Upper lobe of right lung (tissue), 1 donor: Measurements from ENCODE around the gene MEGF6. TPM values are rescaled to one million over a fixed set of nuclear protein-coding genes. Genes with fewer than 3 reads are reported as not detected.

Experiments
- ATAC-seq: fragments of 200-7000 bp; cut with Tn5 transposase; one replicate; pipeline ENCODE4 v1.9.1; 2020; ENCODE audit warnings: mild to moderate bottlenecking, moderate library complexity
- DNase-seq: peaks from one replicate; pipeline ENCODE4 v3.0.0-alpha.2; 2020
- H3K27ac ChIP-seq: fragments of 200-600 bp; one replicate; pipeline ENCODE4 v1.8.0; 2022
- H3K27me3 ChIP-seq: fragments of 200-600 bp; one replicate; pipeline ENCODE4 v1.8.0; 2022; ENCODE audit warnings: mild to moderate bottlenecking
- H3K36me3 ChIP-seq: fragments of 200-600 bp; one replicate; pipeline ENCODE4 v1.8.0; 2022
- H3K4me1 ChIP-seq: fragments of 200-600 bp; one replicate; pipeline ENCODE4 v1.8.0; 2022
- H3K4me3 ChIP-seq: fragments of 200-600 bp; one replicate; pipeline ENCODE4 v1.8.0; 2022; ENCODE audit warnings: mild to moderate bottlenecking
- H3K9me3 ChIP-seq: fragments of 200-600 bp; one replicate; pipeline ENCODE4 v1.8.0; 2022
- intact Hi-C: fragments of 100-400 bp; cut with DNase I; formaldehyde crosslinking; loops from one replicate; pipeline ENCODE4 v1.11.0; 2022
- total RNA-seq: library from RNA; stranded (reverse); fragmentation: NEBNext Ultra II Directional; extraction: Animal tissue kit (Norgen Biotek cat#: 25700); gene quantifications from one replicate; pipeline ENCODE4 v1.2.1, GENCODE V29; 2021
- TF ChIP-seq, protein P1 (sequence below): fragments of 200-600 bp; IDR thresholded peaks from one replicate; pipeline ENCODE4 v1.8.0; 2022; ENCODE audit warnings: antibody characterized with exemption
- donor health status: DM: no; HTN: yes; CAD: no; lungs with severe emphysema.

MEGF6 gene
- total RNA-seq, 1 donor from 2014 or later = 96.6 TPM

DNA sequence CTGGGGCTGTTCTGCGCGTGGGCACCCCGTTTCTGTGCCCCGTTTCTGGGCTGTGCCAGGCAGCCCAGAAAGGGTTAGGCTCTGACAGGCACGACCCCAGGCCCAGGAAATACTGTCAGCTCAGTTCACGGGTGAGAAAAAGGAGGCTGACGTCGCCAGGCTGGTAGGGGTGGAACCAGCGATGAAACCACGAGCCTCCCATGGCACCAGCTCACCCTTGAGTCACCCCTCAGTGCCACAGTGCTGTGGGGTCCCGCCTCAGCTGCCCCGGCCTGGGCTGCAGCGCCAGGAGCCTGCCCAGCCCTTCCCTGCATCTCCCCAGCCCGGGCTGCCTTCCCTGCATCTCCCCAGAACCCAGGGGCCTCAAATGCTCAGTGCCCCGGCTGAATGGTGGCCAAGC lies 11.5 kb downstream of the MEGF6 start:
- Histone ChIP-seq H3K9me3 (no peaks in the 10 kb centered on the region), H3K27me3 (no peaks in the 10 kb centered on the region), H3K27ac (no peak overlapping the region), H3K36me3 (no peaks in the 10 kb centered on the region), H3K4me1 (peaks cover 33% of the 10 kb centered on the region), H3K4me3 (no peak overlapping the region)
- TF ChIP-seq, protein P1, sequence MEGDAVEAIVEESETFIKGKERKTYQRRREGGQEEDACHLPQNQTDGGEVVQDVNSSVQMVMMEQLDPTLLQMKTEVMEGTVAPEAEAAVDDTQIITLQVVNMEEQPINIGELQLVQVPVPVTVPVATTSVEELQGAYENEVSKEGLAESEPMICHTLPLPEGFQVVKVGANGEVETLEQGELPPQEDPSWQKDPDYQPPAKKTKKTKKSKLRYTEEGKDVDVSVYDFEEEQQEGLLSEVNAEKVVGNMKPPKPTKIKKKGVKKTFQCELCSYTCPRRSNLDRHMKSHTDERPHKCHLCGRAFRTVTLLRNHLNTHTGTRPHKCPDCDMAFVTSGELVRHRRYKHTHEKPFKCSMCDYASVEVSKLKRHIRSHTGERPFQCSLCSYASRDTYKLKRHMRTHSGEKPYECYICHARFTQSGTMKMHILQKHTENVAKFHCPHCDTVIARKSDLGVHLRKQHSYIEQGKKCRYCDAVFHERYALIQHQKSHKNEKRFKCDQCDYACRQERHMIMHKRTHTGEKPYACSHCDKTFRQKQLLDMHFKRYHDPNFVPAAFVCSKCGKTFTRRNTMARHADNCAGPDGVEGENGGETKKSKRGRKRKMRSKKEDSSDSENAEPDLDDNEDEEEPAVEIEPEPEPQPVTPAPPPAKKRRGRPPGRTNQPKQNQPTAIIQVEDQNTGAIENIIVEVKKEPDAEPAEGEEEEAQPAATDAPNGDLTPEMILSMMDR = no peak
- intact Hi-C loops = no loop called here
- DNase-seq (no peak), ATAC-seq (no peak)

DNA sequence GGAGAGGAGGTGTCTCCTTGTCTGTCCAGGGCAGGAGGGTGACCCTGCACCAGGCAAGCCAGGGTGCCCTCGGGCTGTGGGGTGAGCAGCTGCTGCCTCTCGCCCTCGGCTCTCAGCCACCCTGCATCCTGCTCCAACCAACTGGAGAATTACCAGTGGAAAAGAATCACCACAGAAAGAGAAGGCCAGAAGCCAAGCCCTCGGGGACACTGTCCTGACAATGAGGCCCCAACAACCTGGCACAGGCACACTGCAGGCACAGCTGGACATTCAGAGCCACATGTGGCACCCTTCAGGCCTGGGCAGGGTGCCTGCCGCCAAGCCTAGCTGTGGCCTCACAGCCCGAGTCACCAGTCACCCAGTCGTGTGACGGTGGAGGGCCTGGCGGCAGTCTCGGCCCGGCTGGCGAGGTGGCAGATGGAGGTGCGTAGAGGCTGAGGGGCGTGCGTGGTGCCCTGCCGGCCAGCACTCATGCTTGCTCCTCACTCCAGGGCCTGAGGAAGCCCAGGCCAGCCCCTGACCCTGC lies 12.0 kb downstream of the MEGF6 start:
- H3K36me3 ChIP-seq = no peaks in the 10 kb centered on the region
- ATAC-seq (peak; percentile 43), DNase-seq (peak; percentile 77)
- TF ChIP-seq, protein P1 = no peak
- no peaks in the 10 kb centered on the region for H3K27me3 ChIP-seq
- intact Hi-C loops = no loop called here
- H3K4me3 ChIP-seq = no peak overlapping the region
- no peak overlapping the region for H3K27ac ChIP-seq
- H3K4me1 ChIP-seq = peaks cover 33% of the 10 kb centered on the region
- H3K9me3 ChIP-seq = no peaks in the 10 kb centered on the region

DNA sequence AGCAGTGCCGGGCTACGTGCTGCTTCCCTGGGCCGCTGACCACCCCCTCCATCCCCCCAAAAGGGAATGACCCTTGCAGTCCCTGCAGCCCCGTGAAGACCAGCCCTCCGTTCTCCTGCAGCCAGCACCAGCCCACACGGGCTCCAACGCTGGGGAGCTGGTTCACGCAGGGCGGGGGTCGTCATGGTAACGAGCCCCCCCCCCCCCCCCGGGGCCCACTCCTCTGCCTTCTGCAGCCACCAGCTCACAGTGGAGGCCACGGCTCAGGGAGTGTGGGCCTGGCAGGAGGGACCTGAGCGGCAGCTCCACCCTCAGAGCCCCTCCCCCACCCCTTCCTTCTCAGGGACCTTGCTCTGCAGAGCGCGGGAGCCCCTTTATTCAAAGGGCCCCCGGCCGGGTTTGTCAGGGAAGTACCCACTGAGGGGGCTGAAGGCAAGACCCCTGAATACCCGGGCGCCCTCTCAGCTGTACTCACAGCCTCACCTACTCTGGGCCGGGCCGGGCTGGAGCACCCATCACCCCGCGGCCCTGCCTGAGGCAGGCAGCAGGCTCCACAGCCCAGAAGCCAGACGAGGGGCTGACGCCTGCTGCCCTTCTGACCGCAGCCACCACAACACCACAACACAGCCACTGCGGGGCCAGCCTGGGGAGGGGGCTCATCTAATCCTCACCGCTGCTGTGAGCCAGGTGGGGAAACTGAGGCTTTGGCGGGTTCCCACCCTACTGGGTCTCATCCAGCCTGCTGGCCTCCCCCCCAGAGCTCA lies 12.6 kb downstream of the MEGF6 start:
- ATAC-seq = no peak
- H3K27ac ChIP-seq = peak overlapping the region; percentile 6
- H3K4me1 ChIP-seq = peaks cover 34% of the 10 kb centered on the region
- intact Hi-C loops = no loop called here
- DNase-seq = no peak
- TF ChIP-seq, protein P1 = no peak
- peak overlapping the region; percentile 14 for H3K4me3 ChIP-seq
- H3K9me3 ChIP-seq = no peaks in the 10 kb centered on the region
- H3K36me3 ChIP-seq = no peaks in the 10 kb centered on the region
- no peaks in the 10 kb centered on the region for H3K27me3 ChIP-seq

DNA sequence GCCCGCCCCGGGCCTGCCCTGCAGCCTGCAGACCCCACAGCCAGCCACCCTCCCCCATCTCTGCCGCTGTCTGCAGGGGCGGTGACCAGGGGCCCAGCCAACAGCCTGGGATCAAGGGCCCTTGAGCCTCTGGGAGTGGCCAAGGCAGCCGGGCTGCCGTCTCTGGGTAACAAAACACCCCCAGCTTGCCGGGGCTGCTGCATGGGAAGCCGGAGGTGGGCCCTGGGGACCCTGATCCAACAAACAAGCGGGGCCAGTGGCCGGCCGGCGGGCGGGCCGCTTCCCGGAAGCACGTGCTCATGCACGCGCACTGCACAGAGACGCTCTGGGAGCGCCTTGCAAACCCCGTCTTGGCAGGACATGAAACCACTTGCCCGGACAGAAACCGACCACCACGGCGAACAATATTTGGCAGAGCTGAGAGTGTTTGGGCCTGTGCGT lies 13.2 kb downstream of the MEGF6 start:
- Histone ChIP-seq H3K27ac (no peak overlapping the region), H3K4me1 (peaks cover 35% of the 10 kb centered on the region), H3K36me3 (no peaks in the 10 kb centered on the region), H3K4me3 (peak overlapping the region; percentile 14), H3K27me3 (no peaks in the 10 kb centered on the region), H3K9me3 (no peaks in the 10 kb centered on the region)
- TF ChIP-seq, protein P1 = no peak
- intact Hi-C loops = no loop called here
- DNase-seq = peak; percentile 83
- peak; percentile 66 for ATAC-seq

DNA sequence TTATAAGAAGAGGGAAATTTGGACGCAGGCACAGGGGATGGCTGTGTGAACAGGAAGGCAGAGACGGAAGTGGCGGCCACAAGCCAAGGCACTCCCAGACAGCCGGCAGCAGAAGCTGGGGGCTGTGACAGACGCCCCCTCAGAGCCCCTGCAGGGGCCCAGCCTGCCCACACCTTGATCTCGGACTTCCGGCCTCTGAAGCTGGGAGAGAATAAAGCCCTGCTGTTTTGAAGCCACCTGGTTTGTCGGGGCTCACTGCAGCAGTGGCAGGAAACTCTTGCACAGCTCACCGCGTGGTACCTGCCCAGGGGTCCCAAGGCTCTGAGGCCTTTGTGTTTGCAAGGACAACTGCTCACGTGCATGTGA lies 13.7 kb downstream of the MEGF6 start:
- TF ChIP-seq, protein P1 = no peak
- no peak for DNase-seq
- intact Hi-C loops = no loop called here
- Histone ChIP-seq H3K36me3 (no peaks in the 10 kb centered on the region), H3K27ac (no peak overlapping the region), H3K4me1 (peaks cover 34% of the 10 kb centered on the region), H3K4me3 (no peak overlapping the region), H3K9me3 (no peaks in the 10 kb centered on the region), H3K27me3 (no peaks in the 10 kb centered on the region)
- ATAC-seq = peak; percentile 8
